HG02943 (cell line): Measurements from ENCODE around the gene DDX59.

Experiments used
- ATAC-seq: cut with Tn5 transposase; IDR thresholded peaks from one replicate; pipeline ENCODE4 v1.9.1; 2021; ENCODE audit warnings: mild to moderate bottlenecking, low read depth, moderate library complexity; ENCODE audit not compliant: unreplicated experiment

DDX59 gene

DNA sequence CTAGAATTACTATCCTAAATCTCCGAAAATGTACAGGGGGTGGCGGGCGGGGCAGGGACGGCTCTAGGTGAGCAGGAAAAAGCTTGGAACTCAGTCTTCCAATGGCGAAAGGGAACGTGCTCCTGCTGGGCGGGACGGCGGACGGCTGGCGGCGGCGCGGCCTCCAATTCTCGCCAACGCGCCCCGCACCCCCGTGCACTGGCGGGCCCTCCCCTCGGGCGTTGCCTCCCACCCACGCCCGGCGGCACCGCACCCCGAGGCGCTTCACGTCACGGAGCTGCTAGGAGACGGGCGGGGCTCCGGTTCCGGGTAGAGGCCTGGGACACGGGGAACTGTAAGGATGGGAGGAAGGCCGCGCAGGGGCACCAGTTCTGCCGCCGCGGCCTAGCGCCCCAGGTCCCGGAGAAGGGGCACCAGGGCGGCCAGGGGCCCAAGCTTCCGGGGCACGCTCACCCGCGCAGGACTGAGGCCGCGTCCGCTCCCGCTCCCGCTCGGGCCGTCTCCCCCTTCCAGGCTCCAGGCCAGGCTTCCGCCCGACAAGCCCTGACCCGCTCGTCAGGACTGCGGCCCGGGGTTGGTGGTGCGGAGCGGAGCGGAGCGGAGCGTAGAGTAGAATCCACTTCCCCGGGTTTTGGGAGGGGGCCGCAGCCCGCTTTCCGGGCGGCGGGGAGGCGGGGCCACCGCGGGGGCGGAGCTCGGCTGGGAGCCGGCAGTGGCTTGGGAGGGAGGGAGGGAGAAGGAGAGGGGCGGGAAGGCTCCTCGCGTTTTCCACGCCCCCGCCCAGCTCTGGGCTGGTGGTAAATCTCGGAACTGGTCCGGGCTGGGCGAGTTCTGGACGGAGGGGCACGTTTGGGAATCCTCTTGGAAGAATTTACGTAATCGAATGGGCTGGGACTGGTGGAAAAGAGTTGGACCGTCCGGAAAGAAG is at the start of gene DDX59:
Gene DDX59, minus strand, starts transcription at position 594 of the 928 bp plus-strand sequence. CDS start 3,167 bp downstream, outside the sequence.
- ATAC-seq, result peak; percentile 78

DNA sequence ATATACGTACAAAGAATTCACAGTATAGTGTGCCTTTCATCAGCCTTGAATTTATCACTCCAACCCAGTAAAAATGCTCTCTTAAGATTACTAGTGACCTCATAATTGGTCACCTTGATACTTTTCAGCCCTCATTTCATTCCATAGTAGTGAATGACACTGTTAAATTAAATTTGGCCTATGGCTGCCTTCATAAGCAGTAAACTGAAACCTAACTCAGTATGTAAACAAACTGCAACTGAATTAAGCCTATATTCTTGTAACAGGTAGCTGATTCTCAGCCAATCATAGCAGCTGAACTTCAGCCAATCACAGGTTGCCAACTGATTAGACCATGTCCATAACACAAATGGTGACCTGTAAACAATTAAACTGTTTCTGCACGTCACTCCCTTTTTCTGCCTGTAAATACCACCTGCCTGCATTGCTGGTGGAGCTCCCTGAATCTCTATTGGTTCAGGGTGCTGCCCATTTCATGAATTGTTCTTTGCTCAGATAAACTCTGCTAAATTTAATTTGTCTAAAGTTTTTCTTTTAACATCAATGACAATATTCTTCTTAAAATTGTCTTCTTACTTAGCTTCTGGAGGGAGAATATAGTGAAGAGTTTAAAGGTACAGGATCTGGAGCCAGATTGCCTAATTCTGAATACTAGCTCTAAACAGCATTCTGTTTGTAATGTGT is 44.9 kb upstream of the DDX59 start:
- no peak for ATAC-seq

DNA sequence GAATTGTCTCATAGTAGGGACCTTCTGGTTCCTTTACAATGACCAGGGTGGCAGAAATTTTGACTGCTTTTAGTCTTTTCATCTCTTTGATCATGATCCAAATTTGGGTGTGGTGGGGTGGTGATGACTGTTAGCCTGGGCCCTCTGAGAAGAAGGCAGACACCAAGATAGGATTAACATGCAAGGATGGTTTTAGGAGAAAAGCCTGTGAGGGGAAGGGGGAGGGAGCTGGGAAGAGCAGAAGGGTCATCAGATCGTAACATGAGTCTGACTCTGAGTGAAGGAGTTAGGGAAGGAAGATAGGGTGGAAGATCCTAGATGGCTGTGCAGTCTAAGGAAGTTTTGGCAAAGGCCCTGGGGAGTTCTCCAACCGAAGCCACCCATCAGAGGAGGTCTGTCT is 40.5 kb upstream of the DDX59 start:
- no peak for ATAC-seq

DNA sequence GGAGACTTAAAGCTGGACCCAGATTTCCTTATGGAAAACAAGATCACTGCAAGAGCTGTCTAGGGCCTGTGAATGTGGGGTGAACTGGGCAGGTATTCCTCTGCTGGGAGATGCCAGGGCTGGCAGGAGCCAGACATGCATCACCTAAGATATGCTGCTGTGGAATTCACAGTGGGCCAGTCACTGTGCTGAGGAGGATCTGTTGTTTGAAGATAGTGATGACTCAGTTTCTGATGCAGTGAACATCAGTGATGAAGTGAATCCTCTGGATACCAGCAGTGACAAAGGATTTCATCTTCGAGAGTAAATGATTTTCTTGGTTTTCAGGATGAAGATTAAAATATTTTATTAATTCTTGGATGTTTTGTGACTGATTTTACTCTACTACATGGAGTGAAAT is 39.1 kb upstream of the DDX59 start:
- no peak for ATAC-seq

DNA sequence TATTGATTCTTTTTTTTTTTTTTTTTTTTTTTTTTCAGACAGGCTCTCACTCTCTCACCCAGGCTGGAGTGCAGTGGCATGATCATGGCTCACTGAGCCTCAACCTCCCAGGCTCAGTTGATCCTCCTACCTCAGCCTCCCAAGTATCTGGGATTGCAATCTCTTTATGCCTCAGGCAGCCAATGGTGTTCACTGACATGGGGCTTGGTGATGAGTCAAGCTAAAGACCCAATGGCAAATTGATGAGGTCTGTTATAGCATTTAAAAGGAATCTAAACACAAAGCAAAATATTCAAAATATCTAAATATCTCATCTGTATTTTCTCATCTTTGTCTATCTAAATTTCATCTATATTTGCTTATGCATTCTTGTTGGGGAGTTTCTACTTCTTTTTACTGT is 38.5 kb upstream of the DDX59 start:
- no peak for ATAC-seq

DNA sequence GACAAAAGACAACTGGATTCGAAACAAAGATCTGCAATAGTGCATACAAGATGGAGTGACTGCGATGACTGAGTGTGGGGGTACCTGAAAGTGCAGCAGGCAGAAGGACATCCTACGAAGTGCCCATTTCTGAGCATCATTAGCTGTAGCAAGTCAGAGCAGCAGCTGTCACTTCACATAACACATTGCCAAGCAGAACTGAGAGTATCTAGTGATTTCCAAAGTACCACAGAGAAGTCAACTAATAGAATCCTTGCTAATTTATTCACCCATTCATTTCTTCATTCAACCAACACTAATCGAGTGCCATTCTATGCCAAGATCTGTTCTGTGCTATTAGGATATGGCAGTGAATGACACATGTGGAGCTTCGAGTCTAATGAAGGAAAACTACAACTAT is 37.4 kb upstream of the DDX59 start:
- ATAC-seq, result no peak

DNA sequence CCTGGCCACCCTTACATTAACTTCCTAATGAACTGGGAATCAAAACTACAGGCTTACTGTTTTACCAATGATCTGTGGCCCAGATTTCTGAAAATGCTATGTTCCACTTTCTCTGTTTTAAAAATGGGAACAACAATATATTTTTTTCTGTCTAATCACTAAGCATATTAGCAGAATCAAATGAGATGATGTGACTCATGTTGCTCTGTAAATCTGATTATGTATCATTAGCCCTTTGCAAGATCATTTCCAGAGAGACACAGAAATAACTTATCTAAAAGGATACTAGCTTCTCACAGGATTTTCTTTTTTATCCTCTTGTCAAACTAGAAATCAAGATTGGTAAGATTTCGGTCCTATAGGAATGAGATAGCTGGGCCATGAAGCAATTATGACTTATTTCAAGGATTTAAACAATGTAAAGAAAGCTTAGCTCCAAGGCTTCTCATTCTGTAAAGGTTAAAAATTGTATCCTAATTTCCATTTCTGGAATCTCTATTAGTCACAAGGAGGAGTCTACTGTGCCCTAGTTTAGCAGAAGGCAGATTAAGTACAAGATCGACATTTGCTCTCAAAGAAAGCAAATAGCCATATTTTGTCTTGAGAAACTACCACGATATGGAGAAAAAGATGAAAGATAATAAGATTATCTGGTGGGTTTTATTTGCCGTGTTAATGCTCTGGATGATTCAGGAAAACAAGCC is 36.6 kb upstream of the DDX59 start:
- no peak for ATAC-seq

DNA sequence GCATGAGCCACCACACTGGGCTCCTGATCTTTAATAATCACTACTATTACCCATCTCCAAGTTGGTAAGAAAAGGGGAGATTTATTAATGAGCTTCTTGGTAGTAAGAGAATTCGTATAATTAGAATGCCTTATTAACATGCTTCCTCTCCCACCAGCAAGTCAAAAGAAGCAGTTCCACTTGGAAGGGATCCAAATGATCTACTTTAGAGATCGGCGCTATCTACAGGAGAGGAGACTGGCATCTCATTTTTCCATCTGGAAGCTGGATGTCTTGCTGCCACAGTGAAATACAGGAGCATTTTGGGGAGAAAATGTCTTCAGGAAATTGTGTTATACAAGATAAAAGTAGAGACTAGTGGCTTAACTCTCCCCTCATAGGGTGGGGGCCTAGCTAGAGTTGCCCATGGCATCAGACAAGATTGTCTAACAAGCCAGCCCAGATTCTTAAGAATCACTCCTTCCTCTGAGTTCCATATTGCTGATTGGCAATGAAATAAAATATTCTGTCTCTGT is 35.3 kb upstream of the DDX59 start:
- ATAC-seq, result no peak

DNA sequence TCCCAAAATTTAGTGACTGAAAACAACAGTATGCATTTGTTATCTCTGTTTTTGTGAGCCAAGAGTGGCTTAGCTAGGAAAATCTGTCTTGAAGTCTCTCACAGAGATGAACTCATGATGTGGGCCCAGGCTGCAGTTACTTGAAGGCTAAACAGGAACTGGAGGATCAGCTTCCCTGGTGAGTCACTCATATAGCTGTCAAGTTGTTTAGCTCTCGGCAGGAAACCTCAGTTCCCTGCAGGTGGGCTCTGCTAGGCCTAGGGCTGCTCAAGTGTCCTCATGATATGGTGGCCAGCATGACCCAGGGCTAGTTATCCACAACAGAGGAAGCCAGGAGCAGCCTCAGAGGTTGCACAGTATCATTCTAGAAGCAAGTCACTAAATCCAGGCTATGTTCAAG is 30.2 kb upstream of the DDX59 start:
- ATAC-seq, result no peak

DNA sequence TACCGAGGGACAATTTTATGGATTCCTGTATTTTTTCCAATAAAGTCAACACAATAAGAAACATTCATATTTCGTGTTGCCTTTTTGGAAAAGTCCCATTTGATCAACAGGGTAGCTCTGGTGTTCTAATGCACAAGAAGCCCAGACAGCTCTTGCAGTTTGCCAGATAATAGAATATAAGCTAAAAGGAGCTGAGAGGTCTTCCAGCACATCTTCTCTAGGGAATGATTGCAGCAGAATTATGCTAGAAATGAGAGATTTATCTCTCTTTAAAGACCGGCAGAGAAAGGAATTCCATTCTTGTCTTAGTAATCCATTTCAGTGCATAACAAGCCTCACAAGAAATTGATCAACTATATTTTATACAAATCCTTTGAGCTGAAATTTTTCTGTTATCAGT is 25.0 kb upstream of the DDX59 start:
- ATAC-seq, result no peak

DNA sequence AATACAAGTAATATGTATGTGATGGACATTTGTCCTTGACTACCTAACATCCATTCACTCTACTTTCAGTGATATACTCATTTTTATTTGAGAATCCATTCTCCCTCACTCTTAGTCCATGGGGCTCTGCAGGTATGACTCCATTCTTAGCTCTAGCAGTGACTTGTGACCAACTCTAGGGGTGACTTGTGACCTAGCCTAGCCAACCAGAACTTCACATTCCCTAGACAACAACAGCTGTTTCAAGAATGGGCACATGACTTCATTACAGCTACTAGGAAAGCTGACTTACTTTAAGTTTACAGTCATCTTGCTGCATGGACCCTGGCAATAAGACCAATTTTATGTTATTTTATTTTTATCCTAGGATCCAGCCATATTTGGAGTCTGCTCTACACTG is 23.6 kb upstream of the DDX59 start:
- no peak for ATAC-seq

DNA sequence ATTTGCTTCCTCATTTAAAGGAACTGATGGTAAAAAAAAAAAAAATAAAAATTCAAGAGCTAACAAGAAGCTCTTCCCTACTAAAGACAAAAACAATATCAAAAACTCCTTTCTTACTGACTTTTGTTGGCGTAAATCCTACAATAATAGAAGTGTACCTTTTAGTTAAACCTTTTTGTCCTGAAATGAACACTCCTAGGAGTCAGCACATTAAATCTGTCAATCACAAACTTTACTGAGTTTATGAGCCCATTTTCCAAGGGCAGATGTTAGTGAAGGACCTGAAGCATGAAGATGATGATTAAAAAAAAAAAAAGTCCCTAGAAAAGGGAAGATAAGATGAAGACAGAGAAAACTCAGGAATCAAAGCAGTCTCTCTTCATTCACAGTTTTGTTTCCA is 22.6 kb upstream of the DDX59 start:
- ATAC-seq, result no peak

DNA sequence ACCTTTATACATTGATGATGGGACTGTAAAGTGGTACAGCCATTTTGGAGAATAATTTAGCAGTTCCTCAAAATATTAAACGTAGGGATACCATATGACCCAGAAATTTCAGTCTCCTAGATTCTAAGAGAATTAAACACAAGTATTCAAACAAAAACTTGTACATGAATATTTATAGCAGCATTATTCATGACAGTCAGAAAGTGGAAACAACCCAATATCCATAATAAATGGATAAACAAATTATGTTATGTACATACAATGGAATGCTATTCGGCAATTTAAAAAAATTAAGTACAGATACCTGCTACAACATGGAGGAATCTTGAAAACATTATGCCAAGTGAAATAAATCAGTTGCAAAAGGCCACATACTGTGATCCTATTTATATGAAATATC is 16.9 kb upstream of the DDX59 start:
- ATAC-seq, result no peak

DNA sequence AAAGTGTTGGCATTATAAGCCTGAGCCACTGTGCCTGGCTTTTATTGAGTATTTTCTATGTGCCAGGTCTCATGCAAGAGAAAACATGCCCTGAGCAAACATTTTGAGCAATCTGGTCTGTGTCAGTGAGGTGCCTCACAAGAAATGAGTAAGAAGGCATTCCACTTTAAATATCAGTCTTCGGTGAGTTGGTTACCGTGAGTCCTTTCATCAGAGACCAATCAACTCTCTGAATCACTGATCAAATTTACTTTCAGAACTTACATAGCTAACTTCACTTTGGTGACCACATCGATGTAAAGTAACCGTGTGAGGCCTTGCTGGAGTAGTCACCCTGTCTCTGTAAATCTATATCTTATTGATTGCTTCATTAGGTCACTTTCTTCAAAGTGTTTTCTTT is 14.3 kb upstream of the DDX59 start:
- no peak for ATAC-seq

DNA sequence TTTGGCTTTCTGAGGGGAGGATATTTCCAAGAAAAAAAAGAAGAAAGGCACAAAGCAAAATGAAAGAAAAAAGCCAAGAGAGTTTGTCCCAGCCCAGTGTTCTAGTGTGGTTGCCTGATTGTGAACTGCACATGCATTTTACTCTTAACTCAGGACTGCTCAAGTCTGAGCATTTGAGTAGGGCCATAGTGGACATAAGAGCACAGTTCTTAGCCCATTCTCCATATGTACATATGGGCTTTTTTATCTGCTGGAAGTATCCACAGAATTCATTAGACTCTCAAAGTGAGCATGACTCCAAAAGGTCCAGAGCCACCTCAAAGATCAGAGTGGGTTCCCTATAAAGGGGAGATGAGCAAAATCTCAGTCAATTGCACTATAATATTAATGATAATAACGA is 13.6 kb upstream of the DDX59 start:
- no peak for ATAC-seq

DNA sequence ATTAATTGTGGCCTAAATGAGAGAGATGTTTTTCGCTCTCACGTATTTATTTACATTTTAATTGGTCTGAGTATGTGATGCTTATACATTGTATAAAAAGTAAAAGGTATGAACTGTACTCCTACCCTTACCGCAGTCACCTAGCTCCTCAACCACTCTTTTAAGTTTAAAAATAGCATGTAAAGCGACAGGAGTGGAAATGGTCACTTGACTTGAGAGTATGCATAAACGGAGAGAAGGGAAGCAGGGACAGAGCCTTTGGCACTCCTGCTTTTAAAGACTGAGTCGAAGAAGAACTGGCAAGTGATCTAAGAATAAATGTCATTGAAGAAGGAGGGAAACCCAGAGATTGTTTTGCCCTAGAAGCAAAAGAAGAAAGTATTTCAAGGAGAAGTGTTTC is 11.5 kb upstream of the DDX59 start:
- no peak for ATAC-seq

DNA sequence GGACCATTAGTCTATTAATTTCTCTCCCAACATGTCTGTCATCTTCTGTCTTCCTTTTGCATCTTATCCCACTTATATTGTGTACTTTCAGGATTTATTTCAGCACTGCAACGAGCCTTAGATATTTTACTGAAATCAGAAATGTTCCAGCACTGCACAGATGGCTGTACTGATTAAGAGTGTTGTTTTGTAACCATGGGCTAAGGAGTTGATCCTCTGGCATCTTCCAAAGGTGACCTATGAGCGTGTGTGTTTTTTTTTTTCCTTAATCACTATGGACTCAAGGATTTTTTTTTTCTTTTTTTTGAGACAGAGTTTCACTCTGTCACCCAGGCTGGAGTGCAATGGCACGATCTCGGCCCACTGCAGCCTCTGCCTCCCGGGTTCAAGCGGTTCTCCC is 7.1 kb upstream of the DDX59 start:
- ATAC-seq, result no peak

DNA sequence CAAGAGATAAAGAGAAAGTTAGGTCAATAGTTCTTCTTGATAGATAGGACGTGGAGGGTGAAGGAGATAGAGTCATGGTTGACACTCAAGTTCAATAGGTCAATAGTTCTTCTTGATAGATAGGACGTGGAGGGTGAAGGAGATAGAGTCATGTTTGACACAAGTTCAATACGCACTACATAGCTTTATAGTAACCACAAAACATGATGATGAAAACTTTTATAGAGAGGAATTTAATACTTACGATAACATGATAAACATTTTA is 5.8 kb upstream of the DDX59 start:
- ATAC-seq, result no peak

DNA sequence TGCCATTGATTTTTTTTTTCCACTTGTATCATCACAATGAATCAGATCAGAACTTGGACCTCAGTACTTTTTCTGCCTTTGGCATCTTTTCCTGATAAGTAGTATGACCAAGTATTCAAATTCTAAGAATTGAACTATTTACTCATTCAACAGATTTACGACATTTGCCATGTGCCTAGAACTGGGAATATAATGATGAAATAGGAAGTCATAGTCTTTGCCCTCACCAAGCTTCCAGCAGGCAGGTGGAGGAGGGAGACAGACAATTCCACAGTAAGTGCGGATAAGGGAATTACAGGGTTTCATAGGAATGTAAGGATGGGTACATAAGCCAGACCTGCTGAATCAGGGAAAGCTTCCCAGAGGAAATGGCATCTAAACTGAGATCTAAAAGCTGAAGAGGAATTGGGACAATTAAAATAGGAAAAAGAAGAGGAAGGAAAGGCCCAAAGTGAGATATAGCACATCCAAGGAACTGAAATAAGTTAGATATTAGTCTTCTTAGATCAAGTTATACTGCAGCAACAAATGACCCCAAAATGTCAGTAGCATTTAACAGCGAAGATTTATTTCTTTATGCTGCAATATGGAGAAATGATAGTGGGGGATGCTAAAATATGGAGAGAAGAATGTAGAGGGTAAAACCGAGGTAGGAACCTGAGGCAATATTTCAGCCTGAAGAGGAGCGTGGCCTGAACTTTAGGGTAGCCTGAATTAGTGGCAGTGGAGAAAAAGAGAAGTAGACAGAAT is 5.3 kb upstream of the DDX59 start:
- ATAC-seq, result no peak

DNA sequence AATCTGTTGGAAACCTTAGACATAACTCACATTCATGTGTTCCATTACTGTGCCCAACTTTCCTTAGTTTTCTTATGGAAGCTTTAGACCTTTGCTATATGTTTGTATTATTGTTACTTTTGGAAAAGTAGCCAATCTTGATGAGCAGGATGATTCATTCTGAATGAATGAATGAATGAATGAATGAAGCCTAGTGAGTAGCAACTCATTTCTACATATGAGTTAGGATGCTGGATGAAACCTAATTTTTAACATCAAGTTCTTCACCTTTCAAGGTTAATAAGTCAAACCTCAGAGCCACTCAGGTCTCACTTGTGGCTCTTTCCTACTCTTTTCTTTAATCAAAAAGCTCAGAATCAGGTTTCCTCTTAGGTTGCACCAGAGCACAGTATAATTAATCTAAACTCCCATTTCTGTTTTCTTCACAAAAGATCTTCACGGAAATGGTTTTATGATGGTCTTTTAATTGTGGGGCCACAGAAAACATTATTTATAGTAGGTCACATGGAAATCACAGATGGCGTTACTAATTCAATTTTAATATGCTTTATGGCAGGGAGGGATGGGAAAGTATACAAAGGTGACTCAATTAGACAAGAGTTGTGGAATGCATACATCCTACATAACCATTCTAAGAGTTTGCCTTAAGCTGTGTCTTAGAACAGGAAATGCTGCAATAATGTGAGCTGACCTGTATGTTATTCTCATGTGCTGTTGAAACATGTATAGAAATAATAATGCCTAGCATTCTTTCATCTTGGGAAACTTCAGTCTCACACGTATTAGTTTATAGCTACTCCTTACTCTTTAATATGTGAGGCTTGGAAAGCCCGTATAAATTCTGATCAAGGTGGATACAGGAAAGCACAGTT is 4.5 kb upstream of the DDX59 start:
- ATAC-seq, result no peak
